Right lobe of liver (tissue), 4 donors: ENCODE results near the gene ZMIZ1.

Source experiments
- POLR2A ChIP-seq: fragments of 450-650 bp; IDR thresholded peaks from one replicate; pipeline ENCODE4 v1.6.1; 2017; ENCODE audit warnings: antibody characterized with exemption, mild to moderate bottlenecking
- TF ChIP-seq, protein P1 (sequence below), 4 donors: fragments of 200-600 bp in 3 of 4; fragments of 450-650 bp in 1 of 4; IDR thresholded peaks; one replicate each; pipeline versions ENCODE4 v1.5.1 to v1.8.0; 2016 to 2022; ENCODE audit warnings: antibody characterized with exemption in 4 of 4, mild to moderate bottlenecking in 2 of 4
- donor health status: DM: no; HTN: no; CAD: no.
- donor health status: DM: no; HTN: no; CAD: no.
- donor health status: DM: no; HTN: yes; CAD: no.

GRCh38 chr10:79078367-79079053 is 9.7 kb downstream of the ZMIZ1 start:
- TF ChIP-seq POLR2A, result no peak
- TF ChIP-seq, protein P1, sequence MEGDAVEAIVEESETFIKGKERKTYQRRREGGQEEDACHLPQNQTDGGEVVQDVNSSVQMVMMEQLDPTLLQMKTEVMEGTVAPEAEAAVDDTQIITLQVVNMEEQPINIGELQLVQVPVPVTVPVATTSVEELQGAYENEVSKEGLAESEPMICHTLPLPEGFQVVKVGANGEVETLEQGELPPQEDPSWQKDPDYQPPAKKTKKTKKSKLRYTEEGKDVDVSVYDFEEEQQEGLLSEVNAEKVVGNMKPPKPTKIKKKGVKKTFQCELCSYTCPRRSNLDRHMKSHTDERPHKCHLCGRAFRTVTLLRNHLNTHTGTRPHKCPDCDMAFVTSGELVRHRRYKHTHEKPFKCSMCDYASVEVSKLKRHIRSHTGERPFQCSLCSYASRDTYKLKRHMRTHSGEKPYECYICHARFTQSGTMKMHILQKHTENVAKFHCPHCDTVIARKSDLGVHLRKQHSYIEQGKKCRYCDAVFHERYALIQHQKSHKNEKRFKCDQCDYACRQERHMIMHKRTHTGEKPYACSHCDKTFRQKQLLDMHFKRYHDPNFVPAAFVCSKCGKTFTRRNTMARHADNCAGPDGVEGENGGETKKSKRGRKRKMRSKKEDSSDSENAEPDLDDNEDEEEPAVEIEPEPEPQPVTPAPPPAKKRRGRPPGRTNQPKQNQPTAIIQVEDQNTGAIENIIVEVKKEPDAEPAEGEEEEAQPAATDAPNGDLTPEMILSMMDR (IDR thresholded peaks at IDR 0.05), result no peak
